Measurements from ENCODE around the gene INA. TPM values are rescaled to one million over a fixed set of nuclear protein-coding genes. Genes with fewer than 3 reads are reported as not detected.

Gene INA
- total RNA-seq, 1 experiment from 2014 or later: not detected

DNA sequence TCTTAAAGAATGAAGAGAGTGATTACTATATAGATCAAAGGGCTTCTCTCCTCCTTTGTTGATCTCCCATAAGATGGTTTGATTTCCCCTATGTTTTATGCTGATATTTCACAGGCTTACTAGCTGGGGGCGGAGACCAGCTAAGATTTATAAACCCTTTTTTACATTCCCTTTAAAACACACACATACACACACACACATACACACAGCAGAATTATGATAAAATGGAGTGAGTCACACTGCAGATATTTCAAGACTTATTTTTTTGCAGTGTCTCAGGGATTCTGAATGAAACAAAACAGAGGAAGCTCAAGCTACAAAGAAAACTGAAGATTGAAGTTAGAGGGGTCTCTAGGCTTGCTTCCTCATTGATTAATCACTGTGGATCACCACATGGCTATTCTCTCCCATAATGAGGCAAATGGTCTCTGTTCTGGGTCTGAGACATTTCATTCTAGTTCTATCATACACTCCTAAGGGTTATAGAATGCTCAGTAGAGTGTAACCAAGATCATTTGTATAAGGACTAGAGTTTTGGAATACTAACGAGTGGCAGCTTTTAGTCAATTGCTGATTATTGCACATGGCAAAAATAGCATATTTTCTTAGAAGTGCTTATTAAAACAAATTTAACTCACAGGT lies 18.6 kb downstream of the INA start:
- DNase-seq: no peak
- Histone ChIP-seq H3K27ac (ENCODE audit: low read length) (no peak overlapping the region), H3K4me1 (ENCODE audit: low read length) (no peaks in the 10 kb centered on the region), H3K9me2 (replicated peaks; ENCODE audit: insufficient read depth, low read length) (no peaks in the 10 kb centered on the region), H3K4me2 (ENCODE audit: low read depth, low read length, poor library complexity, severe bottlenecking) (no peak overlapping the region), H3K79me2 (ENCODE audit: low read length) (no peaks in the 10 kb centered on the region), H3K27me3 (ENCODE audit: low read length) (no peaks in the 10 kb centered on the region), H3K4me3 (ENCODE audit: low read length) (no peak overlapping the region), H4K20me1 (ENCODE audit: insufficient read depth, low read depth, low read length) (no peaks in the 10 kb centered on the region), H3K9me3 (ENCODE audit: low read length) (no peaks in the 10 kb centered on the region), H2AFZ (ENCODE audit: low read length) (no peak overlapping the region), H3K9ac (ENCODE audit: low read length) (no peak overlapping the region), H3K36me3 (ENCODE audit: insufficient read depth, low read length) (no peaks in the 10 kb centered on the region)

GRCh38 chr10:103307594-103307993 lies 30.7 kb downstream of the INA start:
- Histone ChIP-seq H3K79me2 (ENCODE audit: low read length) (no peaks in the 10 kb centered on the region), H3K9me3 (ENCODE audit: low read length) (no peaks in the 10 kb centered on the region), H3K4me2 (ENCODE audit: low read depth, low read length, poor library complexity, severe bottlenecking) (no peak overlapping the region), H3K27ac (ENCODE audit: low read length) (no peak overlapping the region), H2AFZ (ENCODE audit: low read length) (no peak overlapping the region), H3K9me2 (replicated peaks; ENCODE audit: insufficient read depth, low read length) (no peaks in the 10 kb centered on the region), H4K20me1 (ENCODE audit: insufficient read depth, low read depth, low read length) (no peaks in the 10 kb centered on the region), H3K27me3 (ENCODE audit: low read length) (no peaks in the 10 kb centered on the region), H3K36me3 (ENCODE audit: insufficient read depth, low read length) (peaks cover 15% of the 10 kb centered on the region; the same call in 1 of the 2 replicates), H3K4me3 (ENCODE audit: low read length) (no peak overlapping the region), H3K4me1 (ENCODE audit: low read length) (no peaks in the 10 kb centered on the region), H3K9ac (ENCODE audit: low read length) (no peak overlapping the region)
- no peak for DNase-seq

GRCh38 chr10:103310197-103310596 lies 33.3 kb downstream of the INA start:
- H4K20me1 ChIP-seq (ENCODE audit: insufficient read depth, low read depth, low read length): no peaks in the 10 kb centered on the region
- no peak overlapping the region for H3K4me2 ChIP-seq (ENCODE audit: low read depth, low read length, poor library complexity, severe bottlenecking)
- no peaks in the 10 kb centered on the region for H3K4me1 ChIP-seq (ENCODE audit: low read length)
- H3K9me2 ChIP-seq (replicated peaks; ENCODE audit: insufficient read depth, low read length): no peaks in the 10 kb centered on the region
- H3K27ac ChIP-seq (ENCODE audit: low read length): no peak overlapping the region
- no peaks in the 10 kb centered on the region for H3K9me3 ChIP-seq (ENCODE audit: low read length)
- H2AFZ ChIP-seq (ENCODE audit: low read length): no peak overlapping the region
- no peak overlapping the region for H3K4me3 ChIP-seq (ENCODE audit: low read length)
- H3K36me3 ChIP-seq (ENCODE audit: insufficient read depth, low read length): peaks cover 19% of the 10 kb centered on the region; the same call in 1 of the 2 replicates
- DNase-seq: no peak
- H3K79me2 ChIP-seq (ENCODE audit: low read length): no peaks in the 10 kb centered on the region
- no peak overlapping the region for H3K9ac ChIP-seq (ENCODE audit: low read length)
- H3K27me3 ChIP-seq (ENCODE audit: low read length): no peaks in the 10 kb centered on the region

DNA sequence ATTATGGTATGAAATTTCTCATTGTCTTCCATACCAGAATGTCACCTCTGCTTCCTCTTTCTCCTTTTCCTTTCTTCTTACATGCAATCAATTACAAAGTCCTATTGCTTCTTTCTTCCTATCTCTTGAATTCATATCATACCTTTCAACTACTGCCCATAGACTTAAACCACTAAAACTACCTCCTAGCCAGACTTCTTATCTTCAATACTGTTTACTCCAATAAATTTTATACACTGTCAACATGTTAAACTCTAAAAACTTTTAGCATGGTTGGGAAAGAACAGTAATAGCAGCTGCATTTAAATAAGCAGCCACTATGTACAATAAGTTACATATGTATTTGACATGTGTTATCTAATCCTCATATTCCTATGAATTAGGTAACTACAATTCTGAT lies 39.1 kb downstream of the INA start:
- no peak overlapping the region for H3K4me3 ChIP-seq (ENCODE audit: low read length)
- no peaks in the 10 kb centered on the region for H3K9me2 ChIP-seq (replicated peaks; ENCODE audit: insufficient read depth, low read length)
- no peak overlapping the region; the same call in 1 of the 2 replicates for H3K27ac ChIP-seq (ENCODE audit: low read length)
- DNase-seq: no peak
- H3K36me3 ChIP-seq (ENCODE audit: insufficient read depth, low read length): peaks cover 19% of the 10 kb centered on the region
- no peak overlapping the region for H2AFZ ChIP-seq (ENCODE audit: low read length)
- H4K20me1 ChIP-seq (ENCODE audit: insufficient read depth, low read depth, low read length): no peaks in the 10 kb centered on the region
- H3K4me2 ChIP-seq (ENCODE audit: low read depth, low read length, poor library complexity, severe bottlenecking): no peak overlapping the region
- no peaks in the 10 kb centered on the region for H3K79me2 ChIP-seq (ENCODE audit: low read length)
- H3K4me1 ChIP-seq (ENCODE audit: low read length): peaks cover 11% of the 10 kb centered on the region
- H3K9ac ChIP-seq (ENCODE audit: low read length): no peak overlapping the region
- H3K27me3 ChIP-seq (ENCODE audit: low read length): no peaks in the 10 kb centered on the region
- no peaks in the 10 kb centered on the region for H3K9me3 ChIP-seq (ENCODE audit: low read length)

GRCh38 chr10:103327906-103328305 lies 51.0 kb downstream of the INA start:
- Histone ChIP-seq H3K27ac (ENCODE audit: low read length) (no peak overlapping the region), H3K4me1 (ENCODE audit: low read length) (no peaks in the 10 kb centered on the region), H3K4me2 (ENCODE audit: low read depth, low read length, poor library complexity, severe bottlenecking) (no peak overlapping the region), H3K9me2 (replicated peaks; ENCODE audit: insufficient read depth, low read length) (no peaks in the 10 kb centered on the region), H3K79me2 (ENCODE audit: low read length) (no peaks in the 10 kb centered on the region), H4K20me1 (ENCODE audit: insufficient read depth, low read depth, low read length) (no peaks in the 10 kb centered on the region), H3K4me3 (ENCODE audit: low read length) (no peak overlapping the region), H3K9ac (ENCODE audit: low read length) (no peak overlapping the region), H3K27me3 (ENCODE audit: low read length) (no peaks in the 10 kb centered on the region), H2AFZ (ENCODE audit: low read length) (no peak overlapping the region), H3K9me3 (ENCODE audit: low read length) (no peaks in the 10 kb centered on the region), H3K36me3 (ENCODE audit: insufficient read depth, low read length) (peaks cover 16% of the 10 kb centered on the region; the same call in 1 of the 2 replicates)
- DNase-seq: no peak

- H3K27me3 ChIP-seq (ENCODE audit: low read length): no peaks in the 10 kb centered on the region
- DNase-seq: peak; percentile 67
- no peak overlapping the region for H3K9ac ChIP-seq (ENCODE audit: low read length)
- no peaks in the 10 kb centered on the region for H4K20me1 ChIP-seq (ENCODE audit: insufficient read depth, low read depth, low read length)
- no peaks in the 10 kb centered on the region for H3K9me3 ChIP-seq (ENCODE audit: low read length)
- H3K27ac ChIP-seq (ENCODE audit: low read length): no peak overlapping the region
- no peak overlapping the region for H2AFZ ChIP-seq (ENCODE audit: low read length)
- no peak overlapping the region for H3K4me2 ChIP-seq (ENCODE audit: low read depth, low read length, poor library complexity, severe bottlenecking)
- H3K9me2 ChIP-seq (replicated peaks; ENCODE audit: insufficient read depth, low read length): no peaks in the 10 kb centered on the region
- peaks cover 25% of the 10 kb centered on the region for H3K36me3 ChIP-seq (ENCODE audit: insufficient read depth, low read length)
- H3K79me2 ChIP-seq (ENCODE audit: low read length): no peaks in the 10 kb centered on the region
- H3K4me1 ChIP-seq (ENCODE audit: low read length): no peaks in the 10 kb centered on the region
- H3K4me3 ChIP-seq (ENCODE audit: low read length): no peak overlapping the region
Observed at GRCh38 chr10:103333934-103334520, 57.1 kb downstream of the INA start.

GRCh38 chr10:103334567-103334966 lies 57.6 kb downstream of the INA start:
- H2AFZ ChIP-seq (ENCODE audit: low read length): no peak overlapping the region
- H3K4me1 ChIP-seq (ENCODE audit: low read length): no peaks in the 10 kb centered on the region
- no peak overlapping the region for H3K27ac ChIP-seq (ENCODE audit: low read length)
- no peak for DNase-seq
- no peak overlapping the region for H3K4me2 ChIP-seq (ENCODE audit: low read depth, low read length, poor library complexity, severe bottlenecking)
- no peaks in the 10 kb centered on the region for H3K27me3 ChIP-seq (ENCODE audit: low read length)
- H3K9me2 ChIP-seq (replicated peaks; ENCODE audit: insufficient read depth, low read length): no peaks in the 10 kb centered on the region
- H3K79me2 ChIP-seq (ENCODE audit: low read length): no peaks in the 10 kb centered on the region
- no peaks in the 10 kb centered on the region for H3K9me3 ChIP-seq (ENCODE audit: low read length)
- H3K9ac ChIP-seq (ENCODE audit: low read length): no peak overlapping the region
- H3K36me3 ChIP-seq (ENCODE audit: insufficient read depth, low read length): peaks cover 25% of the 10 kb centered on the region
- H4K20me1 ChIP-seq (ENCODE audit: insufficient read depth, low read depth, low read length): no peaks in the 10 kb centered on the region
- H3K4me3 ChIP-seq (ENCODE audit: low read length): no peak overlapping the region

- Histone ChIP-seq H3K9me3 (ENCODE audit: low read length) (no peaks in the 10 kb centered on the region), H3K79me2 (ENCODE audit: low read length) (no peaks in the 10 kb centered on the region), H3K9ac (ENCODE audit: low read length) (no peak overlapping the region), H3K27me3 (ENCODE audit: low read length) (no peaks in the 10 kb centered on the region), H3K9me2 (replicated peaks; ENCODE audit: insufficient read depth, low read length) (no peaks in the 10 kb centered on the region), H4K20me1 (ENCODE audit: insufficient read depth, low read depth, low read length) (no peaks in the 10 kb centered on the region), H3K36me3 (ENCODE audit: insufficient read depth, low read length) (peaks cover 20% of the 10 kb centered on the region), H3K4me3 (ENCODE audit: low read length) (no peak overlapping the region), H3K4me2 (ENCODE audit: low read depth, low read length, poor library complexity, severe bottlenecking) (no peak overlapping the region), H2AFZ (ENCODE audit: low read length) (no peak overlapping the region), H3K4me1 (ENCODE audit: low read length) (no peaks in the 10 kb centered on the region), H3K27ac (ENCODE audit: low read length) (no peak overlapping the region)
- no peak for DNase-seq
Observed at GRCh38 chr10:103336370-103336769, 59.4 kb downstream of the INA start.

All from Karpas-422 (cell line).